DMS153 treated with DMSO at 0.1 percent for 48 hours (cell line): Measurements from ENCODE around the gene DENND4A.

ENCODE experiments used
- DNase-seq: peaks from one replicate; lab custom pipeline; 2025; ENCODE audit not compliant: unreplicated experiment; lab: John Stamatoyannopoulos, UW

DENND4A gene

DNA sequence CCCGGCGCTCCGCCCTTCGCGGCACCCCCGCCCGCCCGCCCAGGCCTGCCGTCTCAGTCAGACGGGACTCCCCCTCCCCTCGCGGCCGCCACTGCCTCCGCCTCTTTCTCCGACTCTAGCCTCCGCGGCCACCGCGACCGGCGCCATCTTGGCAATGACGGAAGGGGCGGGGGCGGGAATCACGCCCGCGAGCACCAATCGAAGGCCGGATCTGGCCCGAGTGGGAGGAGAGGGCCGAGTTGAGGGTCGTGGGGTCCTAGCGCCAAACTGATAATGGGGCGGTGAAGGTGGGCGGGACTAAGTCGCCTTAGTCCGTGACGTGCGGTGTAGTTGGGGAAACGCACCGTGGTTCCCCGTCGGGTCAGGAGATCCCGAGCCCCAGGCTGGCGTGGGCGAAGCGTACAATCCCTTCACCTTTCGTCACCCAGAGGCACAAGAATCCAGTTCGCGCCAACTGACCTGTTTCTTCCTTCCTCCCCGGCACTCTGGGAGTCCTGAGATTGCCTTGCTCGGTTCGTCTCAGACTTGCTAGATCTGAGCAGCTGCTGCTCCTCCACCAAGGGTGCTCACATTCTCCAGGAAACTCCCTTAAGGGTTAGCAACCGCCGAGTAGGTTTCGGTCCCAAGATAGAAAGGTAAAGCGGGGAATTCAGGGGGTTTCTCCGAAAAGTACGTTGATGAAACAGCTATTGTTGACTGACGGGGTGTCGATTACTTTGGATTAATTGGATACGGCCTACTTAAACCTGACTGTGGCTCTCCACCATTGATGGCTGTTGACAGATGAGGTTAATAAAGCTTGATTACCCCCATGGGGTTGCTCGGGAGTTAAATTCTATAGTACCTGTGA is at the start of gene DENND4A:
DENND4A (minus strand) TSS at position 156 of the 850 bp plus-strand sequence. CDS start 35,843 bp downstream, outside the sequence.
- DNase-seq: peak; percentile 72

- DNase-seq: no peak
Measured at GRCh38 chr15:65841121-65841930, 49.2 kb upstream of the DENND4A start.

GRCh38 chr15:65839985-65840384 is 47.9 kb upstream of the DENND4A start:
- DNase-seq: no peak

DNA sequence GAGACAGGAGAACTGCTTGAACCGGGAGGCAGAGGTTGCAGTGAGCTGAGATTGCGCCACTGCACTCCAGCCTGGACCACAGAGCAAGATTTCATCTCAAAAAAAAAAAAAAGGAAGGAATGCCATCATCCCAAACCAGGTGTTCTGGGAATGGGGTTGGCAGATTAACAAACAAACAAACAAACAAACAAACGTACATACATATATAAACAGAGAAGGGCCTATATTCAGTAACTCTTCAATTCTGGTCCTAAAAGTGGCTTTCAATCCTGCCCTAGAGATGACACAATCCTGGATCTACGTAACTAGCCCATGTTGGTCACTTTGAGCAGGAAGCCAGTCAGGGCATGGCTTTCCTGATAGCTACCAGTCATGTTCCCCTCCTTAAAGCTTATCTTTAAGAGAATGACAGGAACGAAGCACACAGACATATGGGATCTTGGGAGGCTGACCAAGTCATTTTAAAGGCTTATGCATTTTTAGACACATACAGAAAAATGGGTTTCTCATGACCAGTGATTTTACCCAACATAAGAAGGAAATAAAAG is 47.3 kb upstream of the DENND4A start:
- DNase-seq: no peak

- DNase-seq: no peak
Measured at GRCh38 chr15:65837301-65838294, 45.5 kb upstream of the DENND4A start.

GRCh38 chr15:65836665-65837064 is 44.6 kb upstream of the DENND4A start:
- DNase-seq: no peak

DNA sequence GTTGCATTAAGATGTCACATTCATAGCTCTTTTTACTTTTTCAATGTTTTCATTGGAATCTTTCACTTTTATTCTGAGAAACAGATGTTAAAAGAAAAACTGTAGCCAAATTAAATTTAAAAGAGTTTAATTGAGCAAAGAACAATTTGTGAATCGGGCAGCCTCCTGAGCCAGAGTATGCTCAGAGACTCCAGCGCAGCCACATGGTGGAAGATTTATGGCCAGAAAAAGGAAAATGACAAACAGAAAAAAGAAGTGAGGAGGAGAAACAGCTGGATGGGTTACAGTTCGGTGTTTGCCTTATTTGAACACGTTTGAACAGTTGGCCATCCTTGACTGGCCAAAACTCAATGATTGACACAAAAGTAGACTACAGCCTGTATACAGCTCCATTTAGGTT is 43.4 kb upstream of the DENND4A start:
- no peak for DNase-seq

DNA sequence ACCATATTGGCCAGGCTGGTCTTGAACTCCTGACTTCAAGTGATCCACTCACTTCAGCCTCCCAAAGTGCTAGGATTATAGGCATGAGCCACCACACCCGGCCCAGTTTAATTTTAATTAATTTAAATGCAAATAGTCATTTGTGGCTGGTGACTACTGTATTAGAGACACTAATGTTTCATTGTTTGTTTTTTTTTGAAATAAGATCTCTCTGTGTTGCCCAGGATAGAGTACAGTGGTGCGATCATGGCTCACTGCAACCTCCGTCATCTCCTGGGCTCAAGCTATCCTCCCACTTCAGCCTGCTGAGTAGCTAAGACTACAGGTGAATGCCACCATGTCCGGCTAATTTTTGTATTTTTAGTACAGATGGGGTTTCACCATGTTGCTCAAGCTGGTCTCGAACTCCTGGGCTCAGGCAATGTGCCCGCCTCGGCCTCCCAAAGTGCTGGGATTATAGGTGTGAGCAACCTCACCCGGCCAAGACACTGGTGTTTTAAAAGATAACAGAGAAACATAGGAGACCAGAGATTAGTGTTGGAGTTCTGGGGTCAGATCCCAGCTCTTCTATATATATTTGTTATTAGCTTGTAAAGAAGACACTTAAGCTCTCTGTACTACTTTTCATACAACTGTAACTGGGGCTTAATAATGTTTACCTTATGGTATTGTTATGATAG is 42.6 kb upstream of the DENND4A start:
- no peak for DNase-seq

- peak; percentile 14 for DNase-seq
Measured at GRCh38 chr15:65833501-65834205, 41.6 kb upstream of the DENND4A start.

DNA sequence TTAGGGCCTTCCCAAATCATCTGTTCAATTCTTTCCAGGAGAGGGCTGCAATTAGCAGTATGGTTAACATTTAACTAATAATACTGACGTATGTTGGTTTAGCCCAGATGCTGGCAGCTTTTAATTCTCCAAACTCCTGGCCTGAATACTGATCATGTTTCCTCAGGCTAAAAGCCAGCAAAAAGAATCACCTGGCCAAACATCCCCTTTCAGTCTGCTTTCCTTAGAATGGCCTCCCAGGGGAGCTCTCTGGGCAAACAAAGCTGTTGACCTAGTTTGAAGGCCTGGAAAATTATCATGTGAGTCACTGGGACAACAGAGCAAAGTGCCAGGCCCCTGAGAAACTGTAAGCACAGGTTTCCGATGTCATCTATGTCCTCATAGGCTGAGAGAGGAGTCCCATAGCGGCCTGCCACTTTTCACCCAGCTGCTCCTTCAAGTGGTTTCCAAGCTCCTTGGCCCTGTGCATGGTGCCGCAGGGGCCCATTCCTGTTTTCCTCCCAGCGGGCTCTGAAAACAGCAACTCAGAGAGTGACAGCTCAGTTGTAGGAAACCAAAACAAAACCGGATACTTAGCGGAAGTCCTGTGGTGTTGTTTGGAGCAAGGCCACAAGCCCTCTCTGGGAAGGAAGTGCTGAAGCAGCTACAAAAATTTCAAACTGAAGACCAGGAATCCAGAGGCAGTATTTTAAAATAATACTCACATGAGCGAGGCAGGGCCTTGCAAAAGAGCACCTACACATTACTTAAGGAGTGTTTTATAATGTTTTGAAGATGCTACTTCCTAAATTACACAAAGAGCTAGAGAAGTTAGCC is 40.7 kb upstream of the DENND4A start:
- DNase-seq: peak; percentile 85

- no peak for DNase-seq
Measured at GRCh38 chr15:65829130-65829764, 37.2 kb upstream of the DENND4A start.

DNA sequence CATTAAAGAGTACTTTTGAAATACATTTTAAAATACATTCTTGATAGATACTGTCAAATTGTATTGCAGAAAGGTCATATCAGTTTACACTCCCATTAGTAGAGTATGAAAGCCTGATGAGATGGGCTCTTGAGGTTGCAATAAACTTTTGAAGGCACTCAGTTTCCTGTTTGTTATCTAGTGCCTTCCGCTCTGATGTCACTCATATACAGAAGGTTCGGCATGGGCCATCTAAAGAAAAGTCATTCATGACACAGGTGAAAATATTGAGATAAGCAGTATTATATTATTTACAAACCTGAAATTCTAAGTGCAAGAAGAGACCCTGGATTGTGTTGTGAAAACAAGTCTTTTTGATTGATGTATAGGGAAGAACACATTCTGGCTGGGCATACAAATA is 36.5 kb upstream of the DENND4A start:
- DNase-seq: no peak

- no peak for DNase-seq
Measured at GRCh38 chr15:65827065-65827464, 35.0 kb upstream of the DENND4A start.

GRCh38 chr15:65824941-65825544 is 33.0 kb upstream of the DENND4A start:
- no peak for DNase-seq

GRCh38 chr15:65824031-65824743 is 32.1 kb upstream of the DENND4A start:
- DNase-seq: no peak

- no peak for DNase-seq
Measured at GRCh38 chr15:65822316-65822715, 30.2 kb upstream of the DENND4A start.

DNA sequence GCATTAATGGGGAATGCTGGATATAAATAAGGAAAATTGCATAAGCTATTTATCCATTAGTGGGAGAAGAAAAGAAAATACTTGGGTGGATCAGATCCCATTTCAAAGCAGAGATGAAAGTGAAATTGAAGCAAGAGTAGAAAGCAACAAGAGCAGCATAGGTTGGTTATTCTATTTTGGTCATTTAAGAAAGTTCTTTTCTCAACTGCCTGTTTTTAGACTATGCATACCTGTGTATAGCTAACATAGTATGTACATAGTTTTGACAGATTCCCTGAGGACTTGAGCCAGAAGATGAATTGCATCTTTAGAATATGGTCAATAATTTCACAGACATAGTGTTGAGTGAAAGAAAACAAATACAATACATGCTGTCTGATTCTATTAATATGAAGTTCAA is 29.0 kb upstream of the DENND4A start:
- no peak for DNase-seq
